Activated B cell treated with CpG ODN at 0.5 μM for 24 hours (primary cell): Measurements from ENCODE around the gene GRK6. TPM values are rescaled to one million over a fixed set of nuclear protein-coding genes. Genes with fewer than 3 reads are reported as not detected.

Source experiments
- ATAC-seq: fragments of 200-7000 bp; cut with Tn5 transposase; one replicate; pipeline ENCODE4 v1.10.0; 2021; ENCODE audit warnings: low read depth, mild to moderate bottlenecking, moderate library complexity
- CTCF ChIA-PET: fragments of 350-600 bp; sonication (Branson Sonifier 250); formaldehyde crosslinking; loops from one replicate; lab custom pipeline; 2021; ENCODE audit warnings: antibody characterized with exemption; lab: Charles Lee
- POLR2A ChIA-PET: fragments of 350-600 bp; sonication (Branson Sonifier 250); formaldehyde crosslinking; loops from one replicate; lab custom pipeline; 2021; ENCODE audit warnings: antibody characterized with exemption; lab: Charles Lee
- DNase-seq: peaks from one replicate; pipeline ENCODE4 v3.0.0; 2022
- H3K27ac Mint-ChIP-seq: one replicate; pipeline ENCODE4 v1.8.0; 2020; ENCODE audit warnings: mixed read lengths
- H3K27me3 Mint-ChIP-seq: one replicate; pipeline ENCODE4 v1.8.0; 2021; ENCODE audit warnings: mixed read lengths
- H3K36me3 Mint-ChIP-seq: one replicate; pipeline ENCODE4 v1.8.0; 2021; ENCODE audit warnings: low read depth, mixed read lengths
- H3K4me1 Mint-ChIP-seq: one replicate; pipeline ENCODE4 v1.8.0; 2021; ENCODE audit warnings: mixed read lengths
- H3K4me3 Mint-ChIP-seq: one replicate; pipeline ENCODE4 v1.8.0; 2020; ENCODE audit warnings: mild to moderate bottlenecking, mixed read lengths
- H3K9me3 Mint-ChIP-seq: one replicate; pipeline ENCODE4 v1.8.0; 2020; ENCODE audit warnings: mixed read lengths
- intact Hi-C: fragments of 100-400 bp; cut with micrococcal nuclease; formaldehyde crosslinking; loops from one replicate; pipeline ENCODE4 v1.15.1; 2024
- total RNA-seq: library from RNA; stranded (reverse); gene quantifications from 2 replicates; pipeline ENCODE4 v1.2.3, GENCODE V29; 2022
- TF ChIP-seq, protein P1 (sequence below): fragments of 200-600 bp; IDR thresholded peaks from one replicate; pipeline ENCODE4 v1.8.0; 2022; ENCODE audit warnings: antibody characterized with exemption, mild to moderate bottlenecking

GRK6 gene
- total RNA-seq, 1 donor from 2014 or later: 92.6 TPM

DNA sequence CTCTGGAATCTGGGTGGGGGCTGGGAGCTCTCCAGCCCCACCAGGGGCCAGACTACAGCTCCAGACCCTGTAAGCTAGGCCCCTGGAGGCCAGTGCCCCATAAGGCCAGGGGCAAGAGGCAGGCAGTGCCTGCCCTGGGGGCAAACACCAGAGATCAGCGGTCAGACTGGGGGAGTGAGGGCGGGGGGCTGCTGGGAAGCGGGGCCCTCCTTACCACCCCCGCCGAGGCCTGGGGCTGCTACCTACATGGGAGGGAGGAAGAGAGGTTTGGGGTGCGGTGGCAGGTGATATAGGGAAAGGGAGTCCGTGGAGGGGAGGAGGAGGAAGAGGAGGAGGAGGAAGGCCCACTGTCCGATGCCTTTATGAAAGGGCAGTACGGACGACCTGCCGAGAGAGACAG is 32.9 kb downstream of the GRK6 start:
- intact Hi-C loops: loop anchor here (5.0 kb wide), 1 partner anchor 327 kb away; the partner anchor contains the start of gene NSD1
- ATAC-seq (no peak), DNase-seq (no peak)
- Mint-ChIP-seq H3K27me3 (no peaks in the 10 kb centered on the region), H3K4me3 (no peak overlapping the region), H3K4me1 (peaks cover 11% of the 10 kb centered on the region), H3K9me3 (no peaks in the 10 kb centered on the region), H3K27ac (no peak overlapping the region), H3K36me3 (no peaks in the 10 kb centered on the region)
- TF ChIP-seq, protein P1, sequence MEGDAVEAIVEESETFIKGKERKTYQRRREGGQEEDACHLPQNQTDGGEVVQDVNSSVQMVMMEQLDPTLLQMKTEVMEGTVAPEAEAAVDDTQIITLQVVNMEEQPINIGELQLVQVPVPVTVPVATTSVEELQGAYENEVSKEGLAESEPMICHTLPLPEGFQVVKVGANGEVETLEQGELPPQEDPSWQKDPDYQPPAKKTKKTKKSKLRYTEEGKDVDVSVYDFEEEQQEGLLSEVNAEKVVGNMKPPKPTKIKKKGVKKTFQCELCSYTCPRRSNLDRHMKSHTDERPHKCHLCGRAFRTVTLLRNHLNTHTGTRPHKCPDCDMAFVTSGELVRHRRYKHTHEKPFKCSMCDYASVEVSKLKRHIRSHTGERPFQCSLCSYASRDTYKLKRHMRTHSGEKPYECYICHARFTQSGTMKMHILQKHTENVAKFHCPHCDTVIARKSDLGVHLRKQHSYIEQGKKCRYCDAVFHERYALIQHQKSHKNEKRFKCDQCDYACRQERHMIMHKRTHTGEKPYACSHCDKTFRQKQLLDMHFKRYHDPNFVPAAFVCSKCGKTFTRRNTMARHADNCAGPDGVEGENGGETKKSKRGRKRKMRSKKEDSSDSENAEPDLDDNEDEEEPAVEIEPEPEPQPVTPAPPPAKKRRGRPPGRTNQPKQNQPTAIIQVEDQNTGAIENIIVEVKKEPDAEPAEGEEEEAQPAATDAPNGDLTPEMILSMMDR: no peak
- ChIA-PET CTCF (interaction anchor here (2.8 kb wide), 1 partner anchor 56 kb away, joined by 22 read pairs; no protein-coding TSS in a partner anchor), POLR2A (no interaction called here)

DNA sequence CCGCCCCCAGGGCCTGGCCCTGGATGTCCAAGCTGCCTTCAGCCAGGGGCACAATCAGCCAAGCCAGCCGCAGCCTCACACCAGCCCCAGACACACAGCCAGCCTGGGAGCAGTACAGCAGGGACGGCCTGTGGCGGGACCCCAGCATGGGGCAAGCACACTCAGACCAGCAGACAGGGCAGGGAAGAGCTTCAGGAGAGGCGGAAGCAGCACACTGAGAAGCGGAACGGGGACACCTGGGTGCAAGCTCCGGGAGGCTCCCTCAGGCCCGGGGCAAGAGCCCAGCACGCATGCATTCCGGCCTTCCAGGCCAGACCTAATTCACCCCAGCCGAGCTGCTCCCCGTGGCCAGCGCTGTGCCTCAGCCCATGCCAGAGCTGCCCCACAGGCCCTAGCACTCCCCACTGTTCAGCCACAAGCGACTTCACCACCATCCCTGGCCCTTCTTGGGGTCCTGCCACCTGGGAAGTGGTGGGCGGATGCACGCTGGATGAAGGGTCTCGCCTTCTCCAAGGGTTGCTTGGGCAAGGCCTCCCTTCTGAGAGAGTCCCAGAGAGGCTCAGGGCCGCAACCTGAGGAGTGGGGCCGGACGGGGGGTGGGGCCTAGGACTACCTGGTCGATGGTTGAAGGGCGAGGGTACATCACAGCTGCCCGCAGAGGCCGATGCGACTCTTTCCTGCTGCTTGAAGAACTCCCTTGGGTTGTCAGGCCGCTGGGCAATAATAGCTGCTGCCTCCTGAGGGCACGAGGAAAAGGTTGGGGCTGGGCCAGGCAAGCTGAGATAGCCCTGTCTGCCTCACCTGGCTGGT is 33.5 kb downstream of the GRK6 start:
- Mint-ChIP-seq H3K4me1 (peaks cover 11% of the 10 kb centered on the region), H3K4me3 (no peak overlapping the region), H3K27ac (no peak overlapping the region), H3K9me3 (no peaks in the 10 kb centered on the region), H3K36me3 (no peaks in the 10 kb centered on the region), H3K27me3 (no peaks in the 10 kb centered on the region)
- POLR2A ChIA-PET: interaction anchor here (0.6 kb wide), 1 partner anchor 73 kb away, joined by 6 read pairs; no protein-coding TSS in a partner anchor
- DNase-seq (no peak), ATAC-seq (no peak)
- TF ChIP-seq, protein P1: no peak
- CTCF ChIA-PET: no interaction called here
- intact Hi-C loops: loop anchor here (5.0 kb wide), 1 partner anchor 328 kb away; the partner anchor contains the start of gene NSD1

- ChIA-PET CTCF (no interaction called here), POLR2A (no interaction called here)
- H3K27me3 Mint-ChIP-seq: no peaks in the 10 kb centered on the region
- H3K9me3 Mint-ChIP-seq: peaks cover 2% of the 10 kb centered on the region
- no peak overlapping the region for H3K4me3 Mint-ChIP-seq
- DNase-seq (no peak), ATAC-seq (no peak)
- no peaks in the 10 kb centered on the region for H3K36me3 Mint-ChIP-seq
- intact Hi-C loops: no loop called here
- TF ChIP-seq, protein P1: no peak
- H3K27ac Mint-ChIP-seq: no peak overlapping the region
- peaks cover 6% of the 10 kb centered on the region for H3K4me1 Mint-ChIP-seq
Observed at GRCh38 chr5:177462021-177462670, 35.7 kb downstream of the GRK6 start.

DNA sequence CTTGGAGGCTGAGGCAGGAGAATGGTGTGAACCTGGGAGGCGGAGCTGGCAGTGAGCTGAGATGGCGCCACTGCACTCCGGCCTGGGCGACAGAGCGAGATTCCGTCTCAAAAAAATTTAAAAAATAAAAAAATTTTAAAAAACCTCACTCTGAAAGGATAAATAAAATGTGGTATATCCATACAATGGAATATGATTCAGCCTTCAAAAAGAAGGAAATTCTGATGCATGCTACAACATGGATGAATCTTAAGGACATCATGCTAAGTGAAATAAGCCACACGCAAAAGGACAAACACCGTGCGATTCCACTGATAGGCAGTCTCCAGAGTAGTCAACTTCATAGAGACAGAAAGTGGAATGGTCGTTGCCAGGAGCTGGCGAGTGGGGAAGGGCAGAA is 38.6 kb downstream of the GRK6 start:
- H3K9me3 Mint-ChIP-seq: peaks cover 2% of the 10 kb centered on the region
- TF ChIP-seq, protein P1: no peak
- H3K27me3 Mint-ChIP-seq: no peaks in the 10 kb centered on the region
- no peak for DNase-seq
- ChIA-PET CTCF (no interaction called here), POLR2A (no interaction called here)
- intact Hi-C loops: no loop called here
- H3K27ac Mint-ChIP-seq: no peak overlapping the region
- H3K36me3 Mint-ChIP-seq: no peaks in the 10 kb centered on the region
- H3K4me3 Mint-ChIP-seq: no peak overlapping the region
- no peak for ATAC-seq
- peaks cover 2% of the 10 kb centered on the region for H3K4me1 Mint-ChIP-seq

DNA sequence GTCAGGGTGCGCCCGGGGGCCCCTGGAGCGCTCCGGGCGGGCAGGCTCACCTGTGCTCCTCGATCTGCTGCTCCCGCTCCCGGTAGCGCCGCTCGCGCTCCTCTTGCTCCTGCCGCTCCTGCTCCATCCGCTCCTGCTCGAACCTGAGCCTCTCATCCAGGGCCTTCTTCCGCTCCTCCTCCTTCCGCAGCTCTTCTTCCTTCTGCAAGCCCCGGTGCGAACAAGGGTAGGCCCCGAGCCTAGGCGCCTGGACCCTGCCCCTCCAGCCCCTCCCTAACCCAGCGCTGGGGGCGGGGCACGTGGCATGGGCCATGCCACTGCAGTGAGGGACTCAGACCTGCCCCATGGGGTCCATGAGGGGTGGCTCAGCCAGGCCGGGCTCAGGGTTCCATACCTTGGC is 40.4 kb downstream of the GRK6 start:
- Mint-ChIP-seq H3K36me3 (no peaks in the 10 kb centered on the region), H3K4me1 (peaks cover 2% of the 10 kb centered on the region), H3K4me3 (no peak overlapping the region), H3K27ac (no peak overlapping the region), H3K27me3 (no peaks in the 10 kb centered on the region), H3K9me3 (peaks cover 2% of the 10 kb centered on the region)
- intact Hi-C loops: no loop called here
- TF ChIP-seq, protein P1: no peak
- CTCF ChIA-PET: no interaction called here
- ATAC-seq: no peak
- no peak for DNase-seq
- POLR2A ChIA-PET: interaction anchor here (0.7 kb wide), 1 partner anchor 66 kb away, joined by 3 read pairs; no protein-coding TSS in a partner anchor
